Muscle layer of colon (tissue), 2 donors: ENCODE data around the gene IGIP.
A peak's percentile ranks its signal among the peaks of the same experiment; 100 is the strongest.

Source experiments
- H3K27ac ChIP-seq: one replicate; pipeline ENCODE4 v1.7.0; 2013; ENCODE audit warnings: low read depth, mild to moderate bottlenecking, low read length, moderate library complexity
- H3K27me3 ChIP-seq, 2 donors: one replicate each; pipeline ENCODE4 v1.7.0; 2013; ENCODE audit warnings: low read length in 2 of 2, mild to moderate bottlenecking in 2 of 2; ENCODE audit not compliant: insufficient read depth in 2 of 2, control insufficient read depth in 1 of 2
- H3K36me3 ChIP-seq: one replicate; pipeline ENCODE4 v1.7.0; 2013; ENCODE audit warnings: mild to moderate bottlenecking, low read length; ENCODE audit not compliant: insufficient read depth
- H3K4me1 ChIP-seq: one replicate; pipeline ENCODE4 v1.7.0; 2013; ENCODE audit warnings: mild to moderate bottlenecking, low read length; ENCODE audit not compliant: insufficient read depth
- H3K4me3 ChIP-seq, 2 donors: one replicate each; pipeline ENCODE4 v1.7.0; 2013; ENCODE audit warnings: low read length in 2 of 2, low read depth in 1 of 2, mild to moderate bottlenecking in 1 of 2, moderate library complexity in 1 of 2
- H3K9ac ChIP-seq: one replicate; pipeline ENCODE4 v1.7.0; 2013; ENCODE audit warnings: low read length
- H3K9me3 ChIP-seq: one replicate; pipeline ENCODE4 v1.7.0; 2013; ENCODE audit warnings: mild to moderate bottlenecking, low read length
- donor health status: abdominal sarcoma.
- donor health status: Adenocarcinoma of cecum.

Gene IGIP

DNA sequence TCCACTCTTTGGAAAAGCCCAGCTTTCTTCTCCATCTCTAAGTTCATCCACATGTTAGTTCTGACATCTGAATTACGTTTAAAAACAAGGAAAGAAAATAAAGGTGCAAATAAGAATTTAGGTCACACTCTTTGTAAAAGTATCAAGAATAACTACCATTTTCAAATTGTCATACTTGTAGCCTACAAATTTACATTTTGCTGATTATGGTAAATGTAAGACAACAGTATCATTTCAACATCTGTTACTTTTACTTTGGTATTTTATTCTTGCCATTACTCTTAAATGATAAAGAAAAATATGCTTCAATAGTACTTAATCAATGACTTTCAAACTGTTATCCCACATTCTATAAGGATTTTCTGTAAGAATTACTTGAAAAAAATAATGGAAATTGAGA lies 21.6 kb upstream of the IGIP start:
- Histone ChIP-seq H3K27ac (no peak overlapping the region), H3K9ac (no peak overlapping the region), H3K4me3 (no peak overlapping the region), H3K4me1 (peaks cover 20% of the 10 kb centered on the region), H3K27me3 (no peaks in the 10 kb centered on the region), H3K36me3 (no peaks in the 10 kb centered on the region), H3K9me3 (no peaks in the 10 kb centered on the region)

DNA sequence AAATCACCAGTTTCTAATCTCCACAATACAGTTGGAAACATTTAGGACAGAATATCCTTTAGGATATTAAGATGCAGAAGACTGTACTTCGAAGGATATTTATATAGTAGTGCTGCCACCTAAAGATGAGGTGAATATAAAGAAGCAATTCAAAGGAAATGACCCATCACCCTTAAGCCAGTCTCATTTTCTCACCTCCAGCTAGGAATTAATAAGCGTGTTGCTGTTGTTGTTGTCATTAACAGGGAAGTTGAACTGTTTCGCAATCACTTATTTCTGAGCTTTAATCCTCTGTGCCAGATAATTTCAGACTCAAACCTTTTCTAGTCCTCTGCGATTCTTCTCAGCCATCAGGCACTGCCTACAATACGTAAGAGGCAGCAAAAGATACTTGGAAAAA lies 19.6 kb upstream of the IGIP start:
- Histone ChIP-seq H3K27me3 (no peaks in the 10 kb centered on the region), H3K4me1 (peaks cover 31% of the 10 kb centered on the region), H3K9ac (no peak overlapping the region), H3K9me3 (no peaks in the 10 kb centered on the region), H3K36me3 (no peaks in the 10 kb centered on the region), H3K4me3 (no peak overlapping the region), H3K27ac (peak overlapping the region; percentile 99)

- Histone ChIP-seq H3K27me3 (no peaks in the 10 kb centered on the region), H3K27ac (peak overlapping the region; percentile 99), H3K4me1 (peaks cover 31% of the 10 kb centered on the region), H3K9ac (peak overlapping the region; percentile 94), H3K36me3 (no peaks in the 10 kb centered on the region), H3K4me3 (peak overlapping the region; percentile 66 to 79), H3K9me3 (no peaks in the 10 kb centered on the region)
Measured at GRCh38 chr5:140106805-140107311, 18.9 kb upstream of the IGIP start.

DNA sequence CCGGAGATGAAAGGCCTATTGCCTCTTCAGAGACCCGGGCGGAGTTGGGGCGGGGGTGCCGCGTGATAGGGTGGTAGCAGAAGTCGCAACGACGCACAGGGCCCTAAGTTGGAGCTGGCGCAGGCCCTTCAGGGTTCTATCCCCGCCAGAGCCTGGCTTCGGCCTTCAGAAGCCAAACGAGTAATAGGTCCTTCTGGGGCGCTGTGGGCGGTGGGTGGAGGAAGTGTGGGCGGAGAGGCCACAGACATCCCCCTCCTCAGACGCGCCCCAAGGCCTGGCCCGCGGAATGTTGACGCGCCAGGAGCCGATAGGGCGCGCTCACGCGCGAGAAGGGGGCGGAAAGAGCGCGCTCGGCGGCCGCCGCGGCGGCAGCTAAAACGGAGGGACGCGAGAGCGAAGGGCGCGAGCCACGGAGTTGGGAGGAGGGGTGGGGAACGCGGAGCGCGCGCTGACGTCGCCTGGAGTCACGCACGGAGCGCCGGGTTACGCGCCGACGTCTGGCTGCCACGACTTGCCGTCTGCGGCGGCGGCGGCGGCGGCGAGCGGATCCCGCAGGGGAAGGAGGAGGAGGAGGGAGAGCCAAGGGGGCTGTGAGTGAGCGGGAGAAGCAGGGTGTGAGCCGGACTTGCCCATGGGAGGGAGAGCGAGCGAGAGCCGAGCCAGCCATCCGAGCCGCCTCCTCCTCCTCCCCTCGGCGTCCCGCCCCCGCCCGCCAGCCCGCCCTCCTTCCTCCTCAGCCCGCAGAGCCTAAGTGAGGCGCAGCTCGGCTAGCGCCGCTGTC lies 18.2 kb upstream of the IGIP start:
- Histone ChIP-seq H3K36me3 (no peaks in the 10 kb centered on the region), H3K9me3 (no peaks in the 10 kb centered on the region), H3K27me3 (no peaks in the 10 kb centered on the region), H3K27ac (peak overlapping the region; percentile 99), H3K4me1 (peaks cover 35% of the 10 kb centered on the region), H3K9ac (peak overlapping the region; percentile 94), H3K4me3 (peak overlapping the region; percentile 66 to 79)

DNA sequence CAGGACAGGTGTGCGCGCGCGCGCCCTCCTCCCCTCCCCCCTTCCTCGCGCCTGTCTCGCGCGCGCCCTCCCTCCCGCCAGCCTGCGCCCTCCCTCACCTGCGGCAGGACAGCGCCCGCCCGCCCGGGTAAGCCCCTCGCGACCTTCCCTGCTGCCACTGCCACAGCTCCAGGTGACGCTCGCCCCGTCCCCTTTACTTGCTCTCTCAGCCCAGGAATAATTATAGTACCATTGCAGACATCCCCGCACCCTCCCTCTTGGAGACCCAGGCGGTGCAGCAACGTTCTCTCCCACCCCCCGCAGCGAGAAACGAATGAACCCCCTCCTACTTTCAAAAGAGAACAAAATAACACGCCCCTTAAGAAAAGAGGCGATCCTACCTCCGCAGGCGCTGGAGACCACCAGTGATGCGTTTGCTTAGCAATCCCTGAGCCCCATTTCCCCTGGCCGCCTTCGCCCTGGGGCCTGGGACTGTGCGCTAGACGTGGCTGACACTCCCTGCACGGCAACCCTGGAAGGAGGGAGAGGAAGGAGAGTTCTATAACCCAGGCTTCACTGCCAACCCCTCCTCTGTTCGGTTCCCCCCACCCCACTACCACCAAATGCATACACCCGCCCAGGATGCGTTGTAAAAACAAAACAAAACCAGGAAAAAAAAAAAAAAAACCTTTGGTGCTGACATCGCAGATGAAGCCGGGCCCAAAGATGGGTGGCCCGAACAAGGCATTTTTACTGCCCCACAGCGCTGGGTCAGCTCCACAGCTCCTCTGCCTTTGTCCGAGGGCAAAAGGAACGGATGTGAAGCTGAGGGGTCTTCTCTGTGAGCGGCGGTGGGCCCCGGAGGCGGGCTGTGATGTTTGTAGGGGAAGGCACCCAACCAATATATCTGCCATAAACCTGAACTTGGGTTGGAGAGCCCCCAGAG lies 17.4 kb upstream of the IGIP start:
- Histone ChIP-seq H3K9me3 (no peaks in the 10 kb centered on the region), H3K4me3 (peak overlapping the region; percentile 66 to 79), H3K9ac (peak overlapping the region; percentile 44), H3K27ac (peak overlapping the region; percentile 99), H3K36me3 (no peaks in the 10 kb centered on the region), H3K27me3 (no peaks in the 10 kb centered on the region), H3K4me1 (peaks cover 39% of the 10 kb centered on the region)

DNA sequence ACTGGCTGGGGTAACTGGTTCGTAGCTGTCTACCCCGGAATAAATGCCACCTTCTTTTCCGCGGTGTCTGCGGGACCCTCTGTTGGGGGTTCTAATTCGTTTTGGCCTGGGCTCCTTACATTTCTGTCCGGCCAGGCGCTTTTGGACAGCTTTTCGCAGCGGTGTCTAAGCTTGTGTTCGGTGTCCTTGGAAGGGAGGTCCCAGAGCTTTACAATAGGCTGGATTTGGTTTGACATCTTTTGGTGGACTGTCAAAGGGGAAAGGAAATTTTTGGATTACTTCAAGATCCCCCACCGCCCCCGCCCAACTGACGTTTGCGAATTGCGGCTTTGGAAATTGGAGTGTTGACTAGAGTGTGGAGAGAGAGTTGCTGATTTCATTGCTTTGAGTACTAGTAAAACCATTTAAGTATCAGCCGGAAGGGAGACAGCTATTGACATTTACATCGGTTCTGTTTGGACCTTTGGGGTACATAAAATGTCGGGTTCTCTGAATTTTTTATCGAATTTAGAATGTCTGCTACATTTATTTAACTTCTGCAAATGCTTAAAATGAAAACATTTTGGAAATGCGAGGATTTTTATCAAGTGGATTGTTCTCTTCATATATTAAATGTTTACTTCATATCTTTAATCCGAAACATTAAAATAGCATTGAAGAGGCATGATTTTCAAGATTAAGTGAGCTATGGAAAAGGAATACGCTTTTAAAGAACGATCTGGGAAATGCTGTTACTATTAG lies 16.5 kb upstream of the IGIP start:
- no peaks in the 10 kb centered on the region for H3K9me3 ChIP-seq
- peak overlapping the region; percentile 66 to 79 for H3K4me3 ChIP-seq
- H3K27ac ChIP-seq: no peak overlapping the region
- peak overlapping the region; percentile 44 for H3K9ac ChIP-seq
- H3K4me1 ChIP-seq: peaks cover 39% of the 10 kb centered on the region
- no peaks in the 10 kb centered on the region for H3K36me3 ChIP-seq
- H3K27me3 ChIP-seq: no peaks in the 10 kb centered on the region

DNA sequence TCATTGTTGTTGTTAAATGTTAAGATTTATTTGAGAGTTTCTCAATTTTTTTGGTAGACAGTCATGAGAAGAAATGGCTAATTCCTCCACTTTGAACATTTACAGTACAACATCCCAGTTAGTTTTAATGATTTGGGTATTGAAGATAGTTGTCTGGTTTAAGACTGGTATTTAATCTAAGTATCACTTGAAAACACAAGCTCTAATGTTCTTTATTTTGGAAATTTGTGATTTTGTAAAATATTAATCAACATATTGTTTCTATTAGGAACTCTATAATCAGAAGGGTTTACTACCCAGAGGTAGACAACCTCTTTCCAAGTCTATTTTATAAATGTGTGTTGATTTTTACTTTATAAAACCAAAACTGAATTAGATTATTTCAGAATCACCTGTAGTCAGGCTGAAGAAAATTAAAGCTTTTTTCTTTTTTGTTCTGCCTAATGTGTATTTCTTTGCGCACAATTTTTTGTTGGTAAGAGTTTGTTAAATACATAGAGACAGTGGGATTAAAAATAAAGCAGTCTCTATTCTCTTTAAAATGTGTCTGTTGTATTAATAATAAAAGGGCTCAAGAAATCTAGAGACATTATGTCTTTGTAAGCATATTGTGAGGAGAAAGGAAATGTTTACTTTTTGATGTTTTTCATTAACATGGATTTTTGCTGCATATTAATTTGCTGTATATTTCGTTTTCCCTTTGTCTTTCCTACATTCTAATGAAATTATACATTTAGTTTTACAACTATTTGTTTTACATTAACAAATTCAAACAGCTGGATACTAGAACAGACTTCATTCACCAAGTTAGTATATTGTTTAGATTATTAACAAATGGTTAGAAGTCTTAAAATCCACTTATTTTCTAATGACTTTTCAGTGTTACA lies 15.7 kb upstream of the IGIP start:
- H3K4me3 ChIP-seq: no peak overlapping the region
- H3K9ac ChIP-seq: no peak overlapping the region
- H3K27ac ChIP-seq: no peak overlapping the region

GRCh38 chr5:140110646-140110957 lies 15.1 kb upstream of the IGIP start:
- no peak overlapping the region for H3K4me3 ChIP-seq
- H3K9ac ChIP-seq: no peak overlapping the region
- no peaks in the 10 kb centered on the region for H3K27me3 ChIP-seq
- peaks cover 44% of the 10 kb centered on the region for H3K4me1 ChIP-seq
- H3K27ac ChIP-seq: no peak overlapping the region
- no peaks in the 10 kb centered on the region for H3K36me3 ChIP-seq
- H3K9me3 ChIP-seq: no peaks in the 10 kb centered on the region

More for the DNA sequence above, 15.7 kb upstream of the IGIP start:
- Histone ChIP-seq H3K36me3 (no peaks in the 10 kb centered on the region), H3K4me1 (peaks cover 39% of the 10 kb centered on the region), H3K9me3 (no peaks in the 10 kb centered on the region), H3K27me3 (no peaks in the 10 kb centered on the region)

DNA sequence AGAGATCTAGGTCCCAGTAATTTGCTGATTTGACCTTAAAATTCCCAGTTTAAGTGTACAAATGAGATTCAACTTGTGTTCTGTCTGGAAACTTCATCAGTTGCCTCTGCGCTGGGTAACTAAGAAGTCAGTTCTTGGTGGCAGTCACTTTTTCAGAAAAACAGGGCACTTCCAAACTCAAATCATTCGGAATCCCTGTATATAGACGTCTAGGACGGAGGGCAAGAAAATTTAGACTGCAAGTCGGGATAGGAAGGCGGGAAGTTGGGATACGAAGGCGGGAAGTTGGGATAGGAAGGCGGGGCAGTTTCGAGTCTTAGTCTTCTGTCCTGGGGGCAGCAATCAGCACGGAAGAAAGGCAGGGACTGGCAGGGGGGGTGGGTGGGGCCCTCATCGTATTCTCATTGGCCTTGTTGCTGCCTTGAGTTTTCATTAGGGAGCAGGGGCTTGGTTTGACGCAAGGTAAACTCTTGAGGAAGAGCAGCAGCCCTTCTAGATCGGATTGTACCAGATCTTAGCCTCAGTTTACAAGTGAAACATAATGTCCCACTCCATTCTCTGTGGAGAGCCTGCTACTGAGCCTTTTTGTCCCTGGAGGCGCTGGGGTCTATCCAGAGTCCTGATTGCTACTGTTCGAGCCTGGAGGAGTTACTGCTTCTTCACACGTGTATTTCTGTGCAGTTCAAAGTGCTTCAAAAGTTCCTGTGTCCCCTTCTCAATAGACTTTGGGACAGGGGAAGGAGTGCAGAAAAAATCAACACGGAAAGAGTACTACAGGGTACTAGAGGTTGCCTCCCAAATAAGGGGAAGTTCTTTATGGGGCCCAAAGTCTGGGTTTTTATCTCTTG lies 14.5 kb upstream of the IGIP start:
- H3K27ac ChIP-seq: no peak overlapping the region
- peaks cover 47% of the 10 kb centered on the region for H3K4me1 ChIP-seq
- no peaks in the 10 kb centered on the region for H3K27me3 ChIP-seq
- no peaks in the 10 kb centered on the region for H3K36me3 ChIP-seq
- no peak overlapping the region for H3K4me3 ChIP-seq
- H3K9me3 ChIP-seq: no peaks in the 10 kb centered on the region
- H3K9ac ChIP-seq: no peak overlapping the region
